Pulmonary artery endothelial cell (primary cell): Measurements from ENCODE around the gene TULP1. TPM values are rescaled to one million over a fixed set of nuclear protein-coding genes. Genes with fewer than 3 reads are reported as not detected.
"Not testable (repeated sequence)": the region's sequence is repeated elsewhere in the genome, so short reads cannot be mapped to it uniquely, and the experiment has no call there.

Experiments used
- DNase-seq: peaks from one replicate; pipeline ENCODE4 v3.0.0-alpha.2; 2011; ENCODE audit warnings: low read depth, low spot score
- total RNA-seq: library from RNA; depleted of rRNA; stranded (reverse); fragments of >200 nt; gene quantifications from 2 replicates; pipeline ENCODE4 v1.2.3, GENCODE V29; 2014

TULP1 gene
- not detected in 2 replicates for total RNA-seq

DNA sequence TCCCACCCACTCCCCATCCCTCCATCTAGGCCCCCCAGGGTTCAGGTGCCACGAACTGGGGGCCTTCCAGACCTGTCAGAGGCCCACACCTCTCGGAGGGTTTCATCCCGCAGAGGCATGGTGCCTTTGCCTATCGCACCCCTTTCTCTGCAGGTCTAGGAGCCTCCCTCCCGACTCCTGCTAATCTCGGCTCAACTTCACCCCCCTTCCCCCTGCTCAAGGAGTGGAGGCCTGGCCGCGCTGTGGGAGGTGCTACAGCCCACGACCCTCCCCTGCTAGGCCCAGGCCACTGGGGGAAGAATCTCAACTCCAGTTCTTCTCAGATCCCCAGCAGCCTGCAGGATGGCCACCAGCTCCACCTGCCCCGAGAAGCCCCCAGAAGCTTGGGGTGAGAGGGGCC, at the start of gene TULP1:
Gene TULP1 (minus strand): TSS at position 157 of the 400 bp plus-strand sequence. CDS start 38 bp downstream, at position 119.
- no peak for DNase-seq

DNA sequence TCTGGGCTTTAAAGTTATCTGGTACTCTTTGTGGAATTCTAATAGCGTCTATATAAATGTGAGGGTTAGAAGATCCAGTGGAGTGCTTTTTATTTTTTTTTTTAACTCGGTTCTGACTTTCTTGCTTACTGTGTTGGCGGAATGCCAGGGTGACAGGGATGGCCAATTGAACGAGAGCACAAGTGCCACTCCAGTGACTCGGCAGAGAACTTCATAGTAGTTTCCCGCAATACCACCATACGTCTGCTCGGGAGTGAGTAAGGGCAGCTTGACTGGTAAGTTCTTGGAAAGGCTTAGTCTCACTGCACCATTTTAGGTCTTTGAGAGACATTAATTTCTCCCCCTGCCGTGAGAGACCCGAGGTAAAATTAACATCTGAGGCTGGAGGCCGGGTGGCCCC, 49.4 kb upstream of the TULP1 start:
- no peak for DNase-seq

DNA sequence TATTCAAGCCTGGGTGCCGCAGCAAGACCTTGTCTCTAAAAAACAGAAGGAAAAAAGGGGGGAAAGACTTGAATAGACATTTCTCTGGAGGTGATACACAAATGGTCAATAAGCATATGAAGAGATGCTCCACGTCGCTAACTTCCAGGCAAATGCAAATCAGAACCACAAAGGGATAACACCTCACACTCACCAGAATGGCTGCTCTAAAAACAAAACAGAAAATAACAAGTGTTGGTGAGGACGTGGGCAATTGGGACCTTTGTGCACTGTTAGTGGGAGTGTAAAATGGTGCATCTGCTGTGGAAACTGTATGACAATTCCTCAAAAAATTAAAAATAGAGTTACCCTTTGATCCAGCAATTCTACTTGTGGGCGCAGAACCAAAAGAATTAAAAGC, 48.4 kb upstream of the TULP1 start:
- DNase-seq: no peak

DNA sequence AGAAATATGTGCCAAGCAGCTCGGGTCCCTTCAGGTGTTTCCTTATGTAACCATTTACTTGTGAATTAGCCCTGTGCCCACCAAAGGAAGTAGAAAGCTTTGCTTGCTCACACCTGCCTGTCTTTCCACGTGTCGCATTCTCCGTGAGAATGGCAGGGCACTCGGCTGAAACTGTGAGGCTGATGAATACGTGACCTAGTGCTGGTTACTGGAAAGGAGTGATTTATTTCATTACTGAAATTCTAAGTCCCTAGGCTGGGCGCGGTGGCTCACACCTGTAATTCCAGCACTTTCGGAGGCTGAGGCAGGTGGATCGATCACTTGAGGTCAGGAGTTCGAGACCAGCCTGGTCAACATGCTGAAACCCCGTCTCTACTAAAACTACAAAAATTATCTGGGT, 45.9 kb upstream of the TULP1 start:
- DNase-seq: no peak

DNA sequence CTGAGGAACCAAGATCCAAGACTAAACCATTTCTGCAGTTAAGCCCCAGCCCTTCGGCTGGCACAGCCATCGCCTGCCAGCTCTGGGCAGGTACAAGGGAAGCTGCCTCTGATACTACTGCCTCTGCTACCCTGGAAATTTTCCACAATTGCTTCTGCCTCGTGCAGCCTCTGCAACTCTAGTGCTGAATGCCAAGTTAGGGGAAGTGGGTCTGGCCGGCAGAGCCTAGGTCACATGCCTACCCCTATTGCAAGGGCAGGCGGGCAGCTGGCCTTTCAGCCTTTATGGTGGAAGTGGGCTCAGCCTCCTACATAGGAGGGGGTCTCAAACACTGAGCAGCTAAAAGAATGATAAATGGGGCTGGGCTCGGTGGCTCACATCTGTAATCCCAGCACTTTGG, 44.5 kb upstream of the TULP1 start:
- no peak for DNase-seq

DNA sequence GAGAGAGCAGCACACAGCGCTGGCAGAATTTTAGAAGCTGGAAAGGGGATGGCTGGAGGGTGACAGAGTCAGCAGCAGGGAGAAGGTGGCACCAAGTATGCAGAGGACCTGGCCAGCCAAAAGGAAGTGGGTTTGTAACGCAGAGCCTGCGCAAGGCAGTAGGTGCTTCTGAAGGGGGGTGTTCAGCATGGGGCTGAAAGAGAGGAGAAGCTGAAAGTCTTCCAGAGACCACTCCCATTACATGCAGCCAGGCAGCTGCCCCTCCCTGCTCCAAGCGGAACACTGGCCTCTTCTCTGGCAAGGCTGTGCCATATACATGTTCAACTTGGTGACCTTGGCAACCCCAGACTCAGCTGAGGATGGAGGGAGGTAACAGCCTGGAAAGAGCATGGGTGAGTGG, 42.1 kb upstream of the TULP1 start:
- DNase-seq: no peak

DNA sequence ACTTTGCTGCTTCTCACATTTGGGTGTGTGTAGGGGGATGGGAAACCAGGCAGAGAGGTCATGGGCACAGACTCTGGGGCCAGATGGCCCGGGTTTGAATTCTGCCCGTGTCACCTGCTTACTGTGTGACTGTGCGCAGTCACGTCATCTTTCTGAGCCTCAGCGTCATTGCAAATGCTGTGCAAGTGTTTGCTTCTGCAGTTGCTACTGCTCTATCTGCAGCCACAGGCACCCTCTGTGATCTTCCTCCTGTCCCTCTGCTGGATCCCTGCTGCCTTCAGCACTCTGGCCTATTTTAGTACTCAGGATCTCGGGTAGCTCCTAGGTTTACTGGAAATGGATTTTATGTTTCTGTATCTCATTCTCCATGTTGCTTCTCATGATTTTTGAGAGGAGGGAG, 40.6 kb upstream of the TULP1 start:
- no peak for DNase-seq

DNA sequence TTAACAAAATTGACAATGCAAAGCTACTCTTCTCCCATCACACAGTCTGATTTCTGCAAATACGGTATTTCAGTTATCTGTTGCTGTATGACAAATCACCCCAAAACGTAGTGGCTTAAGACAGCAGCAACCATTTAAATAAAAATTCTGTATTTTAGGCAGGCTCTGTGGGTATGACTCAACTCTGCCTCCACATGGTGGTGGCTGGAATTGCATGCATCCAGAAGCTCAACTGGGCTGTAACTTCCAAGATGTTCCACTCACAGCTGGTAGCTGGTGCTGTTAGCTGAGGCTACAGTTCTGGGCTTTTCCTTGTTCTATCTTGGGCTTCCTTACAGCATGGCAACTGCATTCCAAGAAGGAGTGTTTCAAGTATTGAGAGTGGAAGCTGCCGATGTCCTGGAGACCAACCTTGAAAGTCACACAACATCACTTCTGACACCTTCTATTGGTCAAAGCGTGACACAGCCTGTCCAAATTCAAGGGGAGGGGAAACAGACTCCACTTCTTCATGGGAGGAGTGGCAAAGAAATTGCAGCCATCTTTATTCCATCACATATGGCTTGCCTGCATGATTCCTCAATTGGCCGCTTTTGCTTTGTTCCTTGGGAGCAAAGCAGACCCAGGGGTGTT, 39.7 kb upstream of the TULP1 start:
- DNase-seq: no peak

DNA sequence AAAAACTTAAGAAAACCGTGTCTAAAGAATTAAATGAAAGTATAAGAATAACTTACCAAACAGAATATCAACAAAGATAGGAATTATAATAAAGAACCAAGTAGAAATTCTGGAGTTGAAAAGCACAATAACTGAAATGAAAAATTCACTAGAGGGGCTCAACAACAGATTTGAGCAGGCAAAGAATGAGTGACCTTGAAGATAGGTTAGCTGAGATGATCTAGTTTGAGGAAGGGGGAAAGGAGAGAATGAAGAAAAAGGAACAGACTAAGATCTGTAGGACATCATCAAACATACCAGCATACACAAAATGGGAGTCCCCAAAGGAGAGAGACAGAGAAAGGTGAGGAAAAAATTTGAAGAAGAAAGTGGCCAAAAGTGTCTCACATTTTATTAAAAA, 37.7 kb upstream of the TULP1 start:
- DNase-seq: no peak

DNA sequence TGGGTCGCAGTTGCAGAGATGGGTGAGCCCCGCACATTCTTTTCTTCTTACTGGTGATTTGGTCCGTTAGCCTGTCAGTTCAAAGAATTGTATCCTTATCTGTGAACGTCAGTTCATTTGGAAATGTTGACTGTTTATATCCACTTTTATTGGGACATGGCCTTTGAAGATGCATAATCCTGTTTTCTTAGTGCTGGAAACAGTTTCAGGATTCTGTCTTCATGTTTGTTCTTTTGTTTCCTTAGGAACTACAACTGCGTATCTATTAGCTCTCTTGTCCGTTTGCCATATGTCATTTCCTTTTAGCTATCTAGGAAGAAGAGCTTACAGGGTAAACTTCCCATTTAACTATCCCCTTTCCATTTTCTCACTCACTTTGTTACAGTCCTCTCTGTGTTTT, 35.0 kb upstream of the TULP1 start:
- DNase-seq: no peak

DNA sequence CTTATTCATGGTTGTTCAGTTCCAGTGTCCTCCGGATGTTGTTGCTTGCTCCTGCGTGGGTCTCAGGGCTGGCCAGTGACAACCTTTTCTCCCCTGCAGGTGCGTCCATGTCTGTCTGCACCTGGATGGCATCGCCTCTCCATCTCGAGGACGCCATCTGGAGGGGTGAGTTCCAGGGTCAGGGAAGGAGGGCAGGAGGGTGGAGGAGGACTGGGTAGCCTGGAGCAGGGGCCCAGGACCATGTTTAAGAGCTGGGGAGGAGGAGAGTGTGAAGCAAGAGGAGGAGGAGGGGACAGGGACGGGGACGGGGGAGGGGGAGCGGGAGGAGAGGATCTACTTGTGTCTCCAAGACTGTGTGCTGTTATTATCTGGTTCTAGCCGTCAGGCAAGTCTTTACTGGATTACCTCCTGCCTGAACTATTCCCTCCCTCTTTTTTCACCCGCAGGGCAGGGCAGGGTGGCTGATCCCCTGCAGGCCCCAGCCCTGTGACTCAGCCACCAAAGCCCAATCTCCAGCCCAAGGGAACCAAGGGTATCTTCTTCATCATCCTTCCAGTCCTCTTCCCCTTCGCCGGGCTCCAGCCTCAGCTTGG, 32.2 kb upstream of the TULP1 start:
- DNase-seq: no peak

DNA sequence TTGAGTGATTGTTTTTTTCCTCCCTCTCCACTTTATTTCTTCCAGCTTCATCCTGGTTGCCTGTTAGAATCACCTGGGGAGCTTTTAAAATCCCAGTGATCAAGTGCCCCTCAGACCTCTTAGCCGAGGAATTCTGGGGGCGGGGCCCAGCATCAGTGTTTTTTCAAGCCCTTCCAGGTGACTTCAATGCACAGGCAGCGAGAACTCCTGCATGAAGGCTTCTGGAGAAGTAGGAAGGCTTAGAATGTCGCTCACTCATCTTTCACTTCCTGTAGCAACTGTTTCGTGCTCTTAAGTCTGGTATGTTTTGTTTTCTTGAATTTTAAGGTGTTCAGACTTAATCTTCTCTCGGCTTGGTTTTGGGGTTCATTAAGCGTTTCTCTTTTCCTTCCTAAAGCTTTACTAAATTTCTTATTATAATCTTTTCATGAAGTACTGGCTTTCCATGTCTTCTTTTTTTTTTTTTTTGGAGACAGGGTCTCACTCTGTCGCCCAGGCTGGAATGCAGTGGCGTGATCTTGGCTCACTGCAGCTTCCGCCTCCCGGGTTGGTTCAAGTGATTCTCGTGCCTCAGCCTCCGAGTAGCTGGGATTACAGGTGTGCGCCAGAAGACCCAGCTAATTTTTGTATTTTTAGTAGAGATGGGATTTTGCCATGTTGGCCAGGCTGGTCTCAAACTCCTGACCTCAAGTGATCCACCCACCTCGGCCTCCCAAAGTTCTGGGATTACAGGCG, 30.9 kb upstream of the TULP1 start:
- DNase-seq: no peak

DNA sequence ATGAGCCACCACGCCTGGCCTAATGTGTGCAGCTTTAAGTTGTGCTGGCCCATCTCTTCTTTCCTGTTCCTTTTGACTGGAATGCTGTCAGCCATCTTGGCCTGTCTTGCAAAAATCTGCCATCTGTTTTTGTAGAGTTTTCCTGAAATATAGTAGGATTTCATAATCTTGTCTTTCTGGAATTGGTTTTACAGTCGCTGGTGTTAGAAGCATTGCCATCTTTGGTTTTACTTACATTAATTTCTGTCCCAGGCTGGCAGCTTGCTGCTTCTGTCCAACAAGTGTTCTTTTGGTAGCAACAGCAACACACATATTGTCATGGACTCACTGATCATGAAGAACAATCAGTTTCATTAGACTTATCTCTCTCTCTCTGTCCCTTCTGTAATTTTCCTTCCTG, 29.1 kb upstream of the TULP1 start:
- DNase-seq: no peak

DNA sequence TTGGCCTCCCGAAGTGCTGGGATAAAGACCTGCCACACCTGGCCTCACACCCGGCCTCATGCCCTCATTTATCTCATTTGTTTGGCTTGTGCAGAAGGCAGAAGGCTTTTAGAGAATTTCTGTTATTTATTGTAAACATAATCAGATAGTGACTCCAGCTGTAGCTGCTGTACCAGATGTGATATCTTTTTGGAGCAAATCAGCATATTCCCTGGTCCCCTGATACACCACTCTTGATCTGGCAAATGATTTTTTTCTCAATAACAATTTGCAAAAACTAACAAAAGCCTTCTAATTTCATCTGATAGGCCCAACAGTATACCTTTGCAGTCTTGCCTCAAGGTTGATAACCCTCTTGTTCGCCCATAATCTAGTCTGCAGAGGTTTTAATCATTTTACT, 26.5 kb upstream of the TULP1 start:
- no peak for DNase-seq

DNA sequence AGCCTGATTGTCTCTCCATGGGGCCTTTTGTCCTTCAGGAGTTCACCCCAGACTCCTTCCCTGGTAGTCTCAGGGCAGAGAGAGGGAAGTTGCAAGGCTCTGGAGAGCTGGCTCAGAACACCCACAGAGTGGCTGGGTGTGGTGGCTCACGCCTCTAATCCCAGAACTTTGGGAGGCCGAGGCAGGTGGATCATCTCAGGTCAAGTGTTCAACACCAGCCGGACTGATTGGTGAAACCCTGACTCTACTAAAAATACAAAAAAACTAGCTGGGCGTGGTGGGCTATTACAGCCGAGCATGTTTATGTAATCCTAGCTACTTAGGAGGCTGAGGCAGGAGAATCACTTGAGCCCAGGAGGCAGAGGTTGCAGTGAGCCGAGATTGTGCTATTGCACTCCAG, 23.2 kb upstream of the TULP1 start:
- DNase-seq: not testable (repeated sequence)

DNA sequence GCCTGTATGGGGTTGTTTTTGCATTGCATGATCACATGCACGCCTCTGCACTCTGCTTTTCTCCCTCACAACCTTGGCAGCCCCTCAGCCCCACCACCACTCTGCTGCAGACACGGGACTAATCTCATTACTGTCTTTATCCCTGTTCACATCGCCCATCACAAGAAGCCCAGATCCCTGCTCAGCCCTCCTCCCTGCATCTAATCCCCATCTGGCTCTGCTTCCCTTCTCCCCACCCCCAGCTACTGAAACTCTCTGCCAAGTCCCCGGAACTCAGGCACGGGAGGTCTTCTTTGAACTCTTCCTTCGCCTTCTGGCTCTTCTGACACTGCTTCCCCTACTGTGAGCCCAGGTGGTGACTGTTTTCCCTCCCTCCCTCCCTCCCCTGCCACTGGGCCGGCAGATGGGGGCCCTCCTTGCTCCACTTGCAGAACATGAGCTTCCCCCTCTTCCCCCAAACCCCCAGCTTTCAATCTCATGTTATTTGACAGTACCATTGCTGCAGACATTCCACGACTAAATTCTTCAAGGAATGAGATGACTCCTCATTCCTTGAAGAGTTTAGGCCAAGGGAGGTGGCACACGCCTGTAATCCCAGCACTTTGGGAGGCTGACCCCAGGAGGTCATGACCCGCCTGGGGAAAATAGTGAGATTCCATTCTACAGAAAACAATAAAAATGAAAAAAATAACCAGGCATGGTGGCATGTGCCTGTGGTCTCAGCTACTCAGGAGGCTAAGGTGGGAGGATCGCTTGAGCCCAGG, 21.9 kb upstream of the TULP1 start:
- no peak for DNase-seq

DNA sequence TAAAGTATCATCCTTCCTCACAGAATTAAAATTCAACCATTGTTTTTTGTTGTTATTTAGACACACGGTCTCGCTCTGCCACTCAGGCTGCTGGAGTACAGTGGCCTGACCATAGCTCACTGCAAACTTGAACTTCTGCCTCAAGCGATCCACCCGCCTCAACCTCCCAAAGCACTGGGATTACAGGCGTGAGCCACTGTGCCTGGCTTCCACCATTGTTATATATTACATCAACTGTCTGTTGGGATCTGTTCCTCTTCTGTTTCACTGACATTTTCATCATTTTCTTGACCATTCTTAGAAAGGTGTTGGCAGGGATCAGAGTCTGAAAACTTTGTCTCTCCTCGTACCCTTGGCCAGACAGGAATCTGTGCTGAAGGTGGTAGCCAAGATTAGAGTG, 21.3 kb upstream of the TULP1 start:
- DNase-seq: no peak

DNA sequence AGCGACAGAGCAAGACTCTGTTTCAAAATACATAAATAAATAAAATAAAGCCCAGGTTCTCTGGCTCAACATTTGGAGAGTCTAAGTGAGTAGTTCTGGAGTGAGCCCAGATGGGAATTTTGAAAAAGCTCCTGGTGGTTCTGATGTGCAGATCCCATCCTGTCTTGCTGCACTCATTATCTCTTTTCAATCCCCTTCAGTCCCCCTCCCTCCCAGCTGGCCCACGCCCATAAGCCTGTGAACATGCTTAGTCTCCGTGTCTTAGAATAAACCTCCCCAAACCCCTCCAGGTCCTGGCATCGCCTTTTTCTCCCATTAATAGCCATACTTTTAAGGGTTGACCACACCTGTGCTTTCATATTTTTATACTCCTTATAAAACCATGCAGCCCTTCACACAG, 19.4 kb upstream of the TULP1 start:
- DNase-seq: no peak

DNA sequence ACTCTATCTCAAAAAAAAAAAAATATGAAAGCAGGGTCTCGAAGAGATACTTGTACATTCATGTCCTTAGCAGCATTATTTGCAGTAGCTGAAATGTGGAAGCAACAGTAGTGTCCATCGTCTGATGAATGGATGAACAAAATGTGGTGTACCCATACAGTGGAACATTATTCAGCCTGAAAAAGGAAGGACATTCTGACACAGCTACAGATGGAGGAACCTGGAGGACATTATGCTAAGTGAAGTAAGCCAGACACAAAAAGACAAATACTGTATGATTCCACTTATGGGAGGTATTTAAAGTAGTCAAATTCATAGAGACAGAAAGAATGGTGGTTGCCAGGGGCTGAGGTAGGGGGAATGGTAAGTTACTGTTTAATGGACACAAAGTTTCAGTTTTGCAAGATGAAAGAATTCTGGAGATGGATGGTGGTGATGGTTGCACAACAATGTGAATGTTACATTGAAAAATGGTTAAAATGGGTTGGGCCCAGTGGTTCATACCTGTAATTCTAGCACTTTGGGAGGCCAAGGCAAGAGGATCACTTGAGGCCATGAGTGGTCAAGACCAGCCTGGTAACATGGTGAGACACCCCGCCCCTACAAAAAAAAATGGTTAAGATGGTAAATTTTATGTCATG, 11.8 kb upstream of the TULP1 start:
- no peak for DNase-seq

DNA sequence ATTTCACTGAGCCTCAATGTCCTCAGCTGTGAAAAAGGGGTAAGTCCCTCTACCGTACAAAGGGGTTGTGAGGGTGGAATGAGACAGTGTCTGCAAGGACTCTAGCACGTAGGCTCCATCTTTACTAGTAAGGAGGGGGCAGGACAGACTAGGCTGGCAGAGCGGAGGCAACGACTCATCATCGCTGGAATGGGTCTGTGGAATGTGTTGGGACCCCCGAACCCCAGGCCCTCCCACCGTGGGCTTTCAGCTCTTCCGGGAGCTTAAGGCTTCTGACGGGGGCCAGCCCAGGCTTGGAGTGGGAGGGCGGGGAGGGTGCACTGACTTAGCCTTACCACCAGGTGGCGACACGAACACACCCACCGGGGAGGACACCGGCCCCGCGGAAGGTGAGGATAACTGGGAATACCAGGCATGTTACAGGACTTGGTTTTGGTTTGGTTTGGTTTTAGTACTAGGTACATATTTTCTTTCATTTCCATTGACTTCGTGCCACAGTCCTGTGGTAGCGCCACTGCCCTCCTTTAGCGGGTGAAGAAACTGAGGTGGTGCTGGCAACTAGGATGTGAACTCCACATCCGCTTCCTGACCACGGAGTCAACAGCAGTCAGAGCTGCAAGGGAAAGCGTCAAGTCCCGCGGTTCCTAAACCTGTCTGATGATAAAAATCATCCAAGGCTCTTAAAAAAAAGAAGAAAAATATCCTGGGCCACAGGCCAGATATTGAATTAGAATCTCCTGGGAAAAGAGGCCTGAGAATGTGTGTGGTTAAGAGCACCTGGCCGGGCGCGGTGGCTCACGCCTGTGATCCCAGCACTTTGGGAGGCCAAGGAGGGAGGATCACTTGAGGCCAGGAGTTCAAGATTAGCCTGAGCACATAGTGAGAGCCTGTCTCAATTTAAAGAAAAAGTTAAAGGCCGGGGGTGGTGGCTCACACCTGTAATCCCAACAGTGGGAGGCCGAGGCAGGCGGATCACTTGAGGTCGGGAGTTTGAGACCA, 10.3 kb upstream of the TULP1 start:
- no peak for DNase-seq

DNA sequence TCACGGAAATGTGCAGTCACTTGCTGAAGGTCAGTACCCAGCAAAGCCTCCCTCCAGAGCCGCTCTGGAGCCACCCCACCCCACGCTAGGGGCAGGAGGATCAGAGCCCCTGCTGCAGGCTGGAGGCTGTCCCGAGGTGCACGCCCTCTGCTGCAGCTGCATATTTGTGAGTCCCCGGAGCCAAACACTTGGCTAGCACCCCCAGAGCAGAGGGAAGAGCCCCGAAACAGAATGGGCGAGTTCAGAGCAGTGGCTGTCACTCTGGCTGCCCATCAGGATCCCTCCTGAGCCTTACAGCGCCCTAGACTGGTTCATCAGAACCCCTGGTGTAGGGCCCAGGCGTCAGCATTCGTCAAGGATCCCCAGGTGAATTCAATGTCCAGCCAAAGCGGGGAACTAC, 9.5 kb upstream of the TULP1 start:
- no peak for DNase-seq
